ENCODE data around the gene DEGS2. TPM values are rescaled to one million over a fixed set of nuclear protein-coding genes. Genes with fewer than 3 reads are reported as not detected.

Gene DEGS2
- total RNA-seq, 1 experiment from 2014 or later = not detected

DNA sequence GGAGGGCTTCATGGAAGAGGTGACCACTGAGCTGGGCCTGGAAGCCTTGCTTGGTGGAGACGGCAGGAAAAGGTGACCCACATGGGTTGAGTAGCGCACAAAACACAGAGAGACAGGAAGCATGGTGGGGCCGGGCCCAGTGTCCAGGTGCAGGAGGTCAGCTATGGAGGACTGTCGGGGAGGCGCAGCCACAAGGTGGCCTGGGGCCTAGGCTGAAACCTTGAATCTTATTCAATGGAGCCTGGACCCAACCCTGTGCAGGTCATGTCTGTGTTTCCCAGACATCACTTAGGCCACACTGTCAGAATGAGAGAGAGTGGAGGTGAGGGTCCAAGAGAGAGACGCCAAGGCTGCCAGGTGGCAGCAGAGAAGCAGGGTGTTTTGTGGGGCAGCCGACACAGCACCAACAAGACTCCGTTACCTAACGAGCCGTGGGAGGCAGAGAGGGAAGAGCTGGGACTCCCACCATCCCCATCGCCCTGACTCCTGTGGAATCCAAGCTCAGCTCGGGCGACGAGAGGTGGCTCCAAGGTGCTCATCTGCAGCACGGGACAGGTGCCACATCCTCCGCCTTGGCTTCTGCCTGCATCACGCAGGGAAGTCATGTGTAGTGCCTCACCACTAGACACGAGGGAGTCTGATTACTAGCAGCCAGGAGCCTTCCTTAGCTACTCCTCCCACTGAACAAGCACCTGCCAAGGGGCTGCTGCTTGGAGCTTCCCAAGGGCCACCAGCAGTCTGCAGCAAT lies 38.7 kb downstream of the DEGS2 start:
- DNase-seq = no peak
- Histone ChIP-seq H3K27ac (peak overlapping the region; percentile 85; the same call in 1 of the 2 replicates), H3K4me1 (peaks cover 43% of the 10 kb centered on the region)

DNA sequence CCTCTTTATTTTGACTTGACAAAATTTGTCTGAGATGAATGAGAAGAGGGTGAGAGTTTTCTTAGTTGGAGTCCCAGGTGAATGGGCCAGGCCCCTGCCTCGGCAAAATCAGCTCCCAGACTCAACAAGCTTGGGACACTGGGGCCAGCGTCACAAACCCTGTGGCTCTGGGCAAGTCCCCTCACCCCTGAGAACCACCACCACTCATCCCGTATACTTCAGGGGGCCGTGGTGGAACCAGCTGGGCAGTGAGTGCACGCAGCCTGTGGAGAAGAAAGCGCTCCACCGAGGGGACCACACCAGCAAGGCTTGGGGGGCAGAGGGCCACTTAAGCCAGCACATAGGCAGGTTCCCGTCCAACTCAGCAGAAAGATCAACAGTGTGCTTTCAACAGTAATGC lies 40.2 kb downstream of the DEGS2 start:
- DNase-seq = no peak
- no peaks in the 10 kb centered on the region for H3K27me3 ChIP-seq
- H3K4me1 ChIP-seq = peaks cover 36% of the 10 kb centered on the region
- no peaks in the 10 kb centered on the region for H3K36me3 ChIP-seq
- H3K4me3 ChIP-seq = no peak overlapping the region
- H3K27ac ChIP-seq = no peak overlapping the region
- no peaks in the 10 kb centered on the region for H3K9me3 ChIP-seq (replicated peaks)

More for the DNA sequence above, 38.7 kb downstream of the DEGS2 start:
- H3K4me3 ChIP-seq = no peak overlapping the region
- H3K36me3 ChIP-seq = no peaks in the 10 kb centered on the region
- no peaks in the 10 kb centered on the region for H3K9me3 ChIP-seq (replicated peaks)
- H3K27me3 ChIP-seq = no peaks in the 10 kb centered on the region

GRCh38 chr14:100118396-100119011 lies 40.9 kb downstream of the DEGS2 start:
- no peaks in the 10 kb centered on the region for H3K36me3 ChIP-seq
- H3K4me3 ChIP-seq = no peak overlapping the region
- no peaks in the 10 kb centered on the region for H3K9me3 ChIP-seq (replicated peaks)
- no peak for DNase-seq
- H3K27me3 ChIP-seq = no peaks in the 10 kb centered on the region
- H3K27ac ChIP-seq = no peak overlapping the region
- peaks cover 29% of the 10 kb centered on the region for H3K4me1 ChIP-seq

DNA sequence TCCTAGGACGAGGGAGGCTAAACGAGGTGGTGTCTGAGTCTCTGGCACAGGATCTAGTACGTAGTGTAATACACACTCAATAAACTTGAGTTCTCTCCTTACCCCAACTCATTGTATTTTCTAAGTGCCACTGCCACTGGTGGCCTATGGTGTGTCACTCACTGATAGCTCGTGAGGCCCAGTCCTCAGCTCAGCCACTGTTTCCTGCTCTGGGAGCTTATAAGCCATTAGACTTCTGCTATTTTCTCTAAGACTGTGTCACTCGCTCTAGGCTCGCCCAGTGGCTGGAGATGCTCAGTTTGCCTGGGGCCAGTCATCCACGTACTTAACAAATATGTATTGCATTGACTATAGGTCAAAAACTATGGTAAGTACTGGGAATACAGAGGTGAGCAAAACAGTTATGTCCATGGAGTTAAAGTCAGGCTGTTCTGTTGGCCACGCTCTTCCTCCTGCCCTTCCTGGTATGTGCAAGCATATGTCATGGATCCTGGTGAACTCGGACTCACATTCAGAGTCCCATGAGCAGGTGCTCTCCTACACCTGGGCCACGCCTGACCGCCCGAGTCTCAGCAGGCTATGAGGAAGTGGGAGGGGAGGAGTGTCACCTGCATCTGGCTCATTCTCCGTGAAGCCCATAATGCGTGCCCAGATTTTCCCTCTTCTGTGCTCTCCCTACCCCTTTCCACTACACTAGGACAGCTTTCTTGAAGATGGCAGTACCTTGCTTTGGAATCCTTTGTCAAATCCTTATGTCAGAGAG lies 41.6 kb downstream of the DEGS2 start:
- peaks cover 22% of the 10 kb centered on the region for H3K4me1 ChIP-seq
- H3K9me3 ChIP-seq (replicated peaks) = no peaks in the 10 kb centered on the region
- H3K4me3 ChIP-seq = no peak overlapping the region
- H3K36me3 ChIP-seq = no peaks in the 10 kb centered on the region
- no peaks in the 10 kb centered on the region for H3K27me3 ChIP-seq
- no peak for DNase-seq
- no peak overlapping the region for H3K27ac ChIP-seq

GRCh38 chr14:100117026-100117425 lies 42.4 kb downstream of the DEGS2 start:
- Histone ChIP-seq H3K9me3 (replicated peaks) (no peaks in the 10 kb centered on the region), H3K4me1 (peaks cover 14% of the 10 kb centered on the region), H3K27me3 (no peaks in the 10 kb centered on the region), H3K36me3 (no peaks in the 10 kb centered on the region), H3K27ac (no peak overlapping the region), H3K4me3 (no peak overlapping the region)
- DNase-seq = no peak

GRCh38 chr14:100116134-100116533 lies 43.3 kb downstream of the DEGS2 start:
- peaks cover 5% of the 10 kb centered on the region for H3K4me1 ChIP-seq
- no peaks in the 10 kb centered on the region for H3K9me3 ChIP-seq (replicated peaks)
- H3K4me3 ChIP-seq = no peak overlapping the region
- H3K27me3 ChIP-seq = no peaks in the 10 kb centered on the region
- no peaks in the 10 kb centered on the region for H3K36me3 ChIP-seq
- DNase-seq = no peak
- H3K27ac ChIP-seq = no peak overlapping the region

DNA sequence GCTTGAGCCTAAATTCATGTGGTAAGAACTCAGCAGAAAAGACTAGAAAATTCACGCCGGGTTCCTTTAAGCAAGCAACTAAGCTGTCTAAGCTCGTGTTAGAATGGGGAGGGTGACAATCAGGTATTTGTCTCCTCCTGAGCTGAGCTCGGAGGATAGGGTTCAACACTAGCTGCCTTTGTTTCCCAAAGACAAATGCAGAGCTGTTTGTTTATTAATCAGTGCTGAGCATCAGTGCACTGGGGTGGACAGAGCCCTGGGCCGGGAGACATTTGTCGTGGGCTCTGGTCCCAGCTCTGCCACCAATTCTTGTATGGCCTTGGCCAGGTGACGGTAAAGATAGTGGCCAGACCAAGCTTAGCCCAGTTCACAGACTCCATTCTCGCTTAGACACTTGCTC lies 43.7 kb downstream of the DEGS2 start:
- Histone ChIP-seq H3K4me3 (no peak overlapping the region), H3K27me3 (no peaks in the 10 kb centered on the region), H3K4me1 (peaks cover 1% of the 10 kb centered on the region), H3K27ac (no peak overlapping the region), H3K9me3 (replicated peaks) (no peaks in the 10 kb centered on the region), H3K36me3 (no peaks in the 10 kb centered on the region)
- no peak for DNase-seq

GRCh38 chr14:100115236-100115635 lies 44.2 kb downstream of the DEGS2 start:
- Histone ChIP-seq H3K4me1 (no peaks in the 10 kb centered on the region), H3K36me3 (no peaks in the 10 kb centered on the region), H3K27me3 (no peaks in the 10 kb centered on the region), H3K27ac (no peak overlapping the region), H3K4me3 (no peak overlapping the region), H3K9me3 (replicated peaks) (no peaks in the 10 kb centered on the region)
- no peak for DNase-seq

GRCh38 chr14:100114109-100114765 lies 45.2 kb downstream of the DEGS2 start:
- Histone ChIP-seq H3K27ac (no peak overlapping the region), H3K36me3 (no peaks in the 10 kb centered on the region), H3K4me1 (no peaks in the 10 kb centered on the region), H3K27me3 (no peaks in the 10 kb centered on the region), H3K9me3 (replicated peaks) (no peaks in the 10 kb centered on the region), H3K4me3 (no peak overlapping the region)
- no peak for DNase-seq

GRCh38 chr14:100111931-100112704 lies 47.3 kb downstream of the DEGS2 start:
- Histone ChIP-seq H3K27ac (no peak overlapping the region), H3K4me3 (no peak overlapping the region), H3K27me3 (no peaks in the 10 kb centered on the region), H3K4me1 (no peaks in the 10 kb centered on the region), H3K9me3 (replicated peaks) (no peaks in the 10 kb centered on the region), H3K36me3 (no peaks in the 10 kb centered on the region)
- DNase-seq = no peak

- no peak overlapping the region for H3K4me3 ChIP-seq
- no peaks in the 10 kb centered on the region for H3K9me3 ChIP-seq (replicated peaks)
- no peak for DNase-seq
Observed at GRCh38 chr14:100110816-100111215, 48.6 kb downstream of the DEGS2 start.

DNA sequence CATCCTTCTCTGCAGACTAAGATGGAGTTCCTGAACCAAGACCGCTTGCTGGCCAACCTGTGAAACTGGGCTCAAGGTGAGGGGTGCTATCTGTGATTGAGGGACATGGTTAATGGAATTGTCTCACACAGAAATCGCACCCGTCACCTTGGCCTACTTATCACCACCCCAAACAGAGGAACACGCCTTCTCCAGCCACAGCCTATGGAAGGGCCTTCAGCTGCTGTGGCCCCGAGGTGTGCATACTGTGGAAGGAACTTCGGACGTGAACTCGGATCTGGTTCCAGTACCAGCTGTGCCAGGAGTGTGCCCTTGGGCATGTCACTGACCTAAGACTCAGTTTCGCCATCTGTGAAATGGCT lies 49.9 kb downstream of the DEGS2 start:
- Histone ChIP-seq H3K36me3 (no peaks in the 10 kb centered on the region), H3K4me3 (no peak overlapping the region), H3K4me1 (no peaks in the 10 kb centered on the region), H3K27me3 (no peaks in the 10 kb centered on the region), H3K27ac (no peak overlapping the region), H3K9me3 (replicated peaks) (no peaks in the 10 kb centered on the region)
- DNase-seq = no peak

More at GRCh38 chr14:100110816-100111215, 48.6 kb downstream of the DEGS2 start:
- Histone ChIP-seq H3K27me3 (no peaks in the 10 kb centered on the region), H3K4me1 (no peaks in the 10 kb centered on the region), H3K36me3 (no peaks in the 10 kb centered on the region), H3K27ac (no peak overlapping the region)

DNA sequence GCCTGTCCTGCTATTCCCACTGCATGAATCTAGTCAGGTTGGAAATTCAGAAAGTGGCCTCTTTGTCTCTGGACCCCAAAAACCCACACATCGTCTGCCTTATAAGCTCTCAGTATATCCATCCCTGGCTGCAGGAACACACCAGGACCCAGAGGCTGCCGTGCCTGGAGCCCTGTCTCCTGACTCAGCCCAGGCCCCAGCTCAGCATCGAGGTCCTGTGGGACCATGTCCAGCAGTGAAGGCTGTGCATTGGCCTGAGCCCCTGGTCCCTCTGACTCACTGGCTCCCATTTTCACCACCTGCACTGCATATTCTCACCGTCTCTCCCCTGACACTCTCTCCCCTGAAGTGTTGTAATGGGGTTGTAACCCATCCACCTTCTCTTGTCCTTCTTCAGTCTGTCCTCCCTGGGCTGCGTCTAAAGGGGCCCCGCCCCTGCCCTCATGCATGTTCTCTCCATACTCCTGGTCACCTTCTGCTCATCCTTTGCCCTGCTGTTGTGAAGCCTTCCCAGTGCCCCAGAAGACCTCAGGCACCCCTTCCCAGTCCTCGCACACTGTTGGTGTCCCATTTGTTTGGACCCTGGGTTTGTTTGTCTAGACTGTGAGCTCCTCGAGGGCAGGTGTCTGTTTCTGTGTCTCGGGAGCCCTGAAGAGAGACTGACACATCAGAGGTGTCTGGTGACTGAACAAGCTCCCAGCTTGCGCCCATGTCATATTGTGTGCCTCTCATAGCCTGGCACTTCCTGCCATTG lies 50.4 kb downstream of the DEGS2 start:
- Histone ChIP-seq H3K4me1 (no peaks in the 10 kb centered on the region), H3K27me3 (no peaks in the 10 kb centered on the region)
- DNase-seq = no peak

More for the DNA sequence above, 50.4 kb downstream of the DEGS2 start:
- Histone ChIP-seq H3K27ac (no peak overlapping the region), H3K9me3 (replicated peaks) (no peaks in the 10 kb centered on the region), H3K4me3 (no peak overlapping the region), H3K36me3 (no peaks in the 10 kb centered on the region)

Data from SJCRH30 (cell line).